ENCODE measurements around the gene CSNK1A1L.
"Not testable (repeated sequence)": the region's sequence is repeated elsewhere in the genome, so short reads cannot be mapped to it uniquely, and the experiment has no call there.

The CSNK1A1L gene

GRCh38 chr13:37058910-37059847 is 46.3 kb downstream of the CSNK1A1L start, which contains the start of gene SUPT20H:
Gene SUPT20H (minus strand): TSS chr13:37059688. CDS start chr13:37051490, 8,198 bp downstream.
- DNase-seq (ENCODE audit: low read depth, low spot score): peak; percentile 64

GRCh38 chr13:37056228-37056627 is 49.2 kb downstream of the CSNK1A1L start:
- not testable (repeated sequence) for DNase-seq (ENCODE audit: low read depth, low spot score)

All from brain pericyte (primary cell).